ENCODE measurements around the gene RNF128.

The RNF128 gene, protein sequence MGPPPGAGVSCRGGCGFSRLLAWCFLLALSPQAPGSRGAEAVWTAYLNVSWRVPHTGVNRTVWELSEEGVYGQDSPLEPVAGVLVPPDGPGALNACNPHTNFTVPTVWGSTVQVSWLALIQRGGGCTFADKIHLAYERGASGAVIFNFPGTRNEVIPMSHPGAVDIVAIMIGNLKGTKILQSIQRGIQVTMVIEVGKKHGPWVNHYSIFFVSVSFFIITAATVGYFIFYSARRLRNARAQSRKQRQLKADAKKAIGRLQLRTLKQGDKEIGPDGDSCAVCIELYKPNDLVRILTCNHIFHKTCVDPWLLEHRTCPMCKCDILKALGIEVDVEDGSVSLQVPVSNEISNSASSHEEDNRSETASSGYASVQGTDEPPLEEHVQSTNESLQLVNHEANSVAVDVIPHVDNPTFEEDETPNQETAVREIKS

DNA sequence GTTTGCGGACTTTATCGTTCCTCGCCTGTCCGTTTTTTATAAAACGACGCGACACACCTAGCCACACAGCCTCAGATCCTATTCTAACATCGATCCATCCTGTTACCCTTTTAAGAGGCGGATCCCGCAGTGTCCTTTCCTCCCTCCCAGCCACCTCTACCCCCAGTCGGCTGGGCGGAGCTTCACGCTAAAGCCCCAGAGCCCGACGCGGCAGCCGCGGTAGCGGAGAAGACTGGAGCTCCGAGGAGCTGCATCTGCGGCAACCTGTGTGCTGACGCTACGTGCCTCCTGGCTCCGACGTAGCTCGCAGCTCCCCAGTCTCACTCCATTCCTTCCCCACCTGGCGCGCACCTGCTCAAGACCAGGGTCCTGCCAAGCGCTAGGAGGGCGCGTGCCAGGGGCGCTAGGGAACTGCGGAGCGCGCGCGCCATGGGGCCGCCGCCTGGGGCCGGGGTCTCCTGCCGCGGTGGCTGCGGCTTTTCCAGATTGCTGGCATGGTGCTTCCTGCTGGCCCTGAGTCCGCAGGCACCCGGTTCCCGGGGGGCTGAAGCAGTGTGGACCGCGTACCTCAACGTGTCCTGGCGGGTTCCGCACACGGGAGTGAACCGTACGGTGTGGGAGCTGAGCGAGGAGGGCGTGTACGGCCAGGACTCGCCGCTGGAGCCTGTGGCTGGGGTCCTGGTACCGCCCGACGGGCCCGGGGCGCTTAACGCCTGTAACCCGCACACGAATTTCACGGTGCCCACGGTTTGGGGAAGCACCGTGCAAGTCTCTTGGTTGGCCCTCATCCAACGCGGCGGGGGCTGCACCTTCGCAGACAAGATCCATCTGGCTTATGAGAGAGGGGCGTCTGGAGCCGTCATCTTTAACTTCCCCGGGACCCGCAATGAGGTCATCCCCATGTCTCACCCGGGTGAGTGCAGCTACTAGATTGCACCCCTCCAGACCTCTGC lies at the start of gene RNF128:
TSS of gene RNF128 (plus strand) at position 217 of the 953 bp plus-strand sequence. CDS start at position 430, 213 bp downstream.
- no peak for DNase-seq

DNA sequence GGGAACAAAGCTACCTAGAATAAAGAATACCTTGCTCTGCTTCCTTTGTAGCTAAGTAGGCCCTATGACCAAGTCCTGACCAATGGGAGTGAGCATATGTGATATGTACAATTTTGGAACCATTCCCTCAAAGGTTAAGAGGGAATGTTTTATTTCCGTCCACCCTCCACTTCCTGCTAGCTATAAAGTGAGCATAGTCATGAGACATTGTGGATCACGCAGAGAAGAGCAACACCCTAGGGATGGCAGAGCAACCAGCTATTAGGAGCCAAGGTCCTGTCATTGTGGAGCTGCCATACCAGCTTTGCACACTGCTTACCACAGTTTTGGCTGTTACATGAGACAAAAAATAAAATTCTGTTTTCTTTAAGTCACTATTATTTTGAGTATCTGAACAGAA lies 45.8 kb upstream of the RNF128 start:
- no peak for DNase-seq

DNA sequence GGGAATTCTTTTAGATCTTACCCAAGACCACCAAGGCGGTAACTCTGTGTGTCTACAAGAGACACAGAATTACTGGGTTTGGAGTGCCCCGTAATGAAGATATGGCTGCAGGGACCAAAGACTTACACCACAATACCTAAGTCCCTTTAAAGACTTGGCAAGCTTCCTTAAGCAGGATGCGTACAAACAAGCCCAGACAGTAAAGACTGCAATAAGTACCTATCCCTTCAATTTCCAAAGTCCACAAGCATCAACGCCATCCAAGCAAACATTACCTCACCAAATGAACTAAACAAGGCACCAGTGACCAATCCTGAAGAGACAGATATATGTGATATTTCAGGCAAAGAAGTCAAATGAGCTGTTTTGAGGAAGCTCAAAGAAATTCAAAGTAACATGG lies 42.3 kb upstream of the RNF128 start:
- no peak for DNase-seq

DNA sequence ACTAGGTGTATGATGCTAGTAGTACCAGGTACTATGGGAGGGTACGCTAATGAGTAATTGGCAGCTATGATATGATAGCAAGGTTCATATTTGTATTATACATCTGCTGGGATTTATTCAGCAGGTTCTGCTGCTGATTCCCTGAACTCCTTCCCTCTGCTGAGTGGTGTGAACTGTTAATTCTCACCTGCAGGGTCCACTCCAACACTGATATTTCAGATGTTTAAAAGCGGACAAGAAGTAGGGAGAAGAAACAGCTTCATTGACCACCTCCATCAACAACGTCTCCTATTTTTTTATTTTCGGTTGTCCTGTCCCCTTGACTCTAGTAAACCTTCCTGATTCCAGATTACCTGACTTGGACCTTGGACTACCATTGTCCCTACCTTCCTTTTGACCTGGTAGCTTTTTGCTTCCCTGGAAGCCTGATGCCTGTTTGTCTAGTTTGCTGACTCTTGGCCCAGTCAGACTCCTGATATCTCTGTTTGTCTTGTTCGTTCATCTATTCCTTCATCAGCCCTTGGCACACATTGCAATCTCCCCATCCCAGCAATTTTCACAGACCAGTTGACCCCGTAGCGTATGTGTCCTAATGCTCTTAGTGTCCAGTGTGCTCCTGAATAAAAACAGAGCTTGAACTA lies 34.0 kb upstream of the RNF128 start:
- no peak for DNase-seq

DNA sequence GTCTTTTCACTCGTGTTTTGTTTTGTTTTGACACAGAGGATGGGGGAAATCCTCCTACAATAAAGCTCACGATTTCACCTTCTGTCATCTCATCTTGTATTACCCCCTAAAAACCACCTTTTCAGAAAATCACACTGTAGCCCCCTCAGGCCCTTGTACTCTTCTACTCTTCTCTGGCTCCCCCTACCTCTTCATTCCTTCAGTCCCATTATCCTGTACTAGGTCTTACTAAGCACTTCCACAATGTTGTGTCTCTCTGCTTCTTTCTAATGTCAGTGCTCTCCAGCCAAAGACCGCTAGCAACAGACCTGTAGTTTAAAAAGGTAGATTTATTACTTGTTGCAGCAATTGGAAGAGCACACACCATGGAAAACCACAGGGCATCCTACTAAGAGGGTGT lies 30.0 kb upstream of the RNF128 start:
- DNase-seq = no peak

DNA sequence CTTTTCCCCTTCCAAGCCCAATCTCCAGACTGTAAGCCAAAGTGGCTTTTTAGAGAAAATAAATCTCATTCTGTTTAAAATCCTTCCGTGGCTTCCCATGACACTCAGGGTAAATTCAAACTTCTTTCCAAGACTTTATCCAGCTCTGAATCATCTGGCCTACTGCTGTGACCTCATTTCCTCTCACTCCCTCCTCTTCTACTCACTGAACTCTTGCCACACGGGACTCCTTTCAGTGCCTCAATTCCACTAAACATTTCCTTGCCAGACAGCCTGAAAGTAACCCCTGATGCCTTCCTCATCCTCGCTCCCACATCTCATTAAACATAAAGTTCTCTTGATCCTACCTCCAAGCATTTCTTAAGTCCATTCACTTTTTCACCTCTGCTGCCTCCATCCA lies 27.8 kb upstream of the RNF128 start:
- DNase-seq = no peak

DNA sequence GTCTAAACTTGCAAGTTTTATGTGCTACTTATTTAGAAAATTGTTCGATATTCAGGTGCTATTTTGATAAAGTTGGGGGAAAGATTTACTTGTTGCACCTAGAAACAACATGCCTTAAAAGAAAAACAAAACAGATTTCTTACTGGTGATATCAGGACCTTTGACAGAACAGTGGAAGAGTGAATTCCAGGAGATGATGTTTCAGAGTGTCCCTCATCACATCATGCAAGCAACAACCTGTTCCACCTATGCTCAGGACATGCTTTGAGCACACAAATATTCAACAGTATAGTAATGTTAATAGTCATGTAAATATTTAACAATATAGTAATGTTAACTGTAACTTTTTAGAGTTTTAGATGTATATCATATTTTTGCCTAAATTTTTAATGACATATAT lies 23.9 kb upstream of the RNF128 start:
- DNase-seq = no peak

DNA sequence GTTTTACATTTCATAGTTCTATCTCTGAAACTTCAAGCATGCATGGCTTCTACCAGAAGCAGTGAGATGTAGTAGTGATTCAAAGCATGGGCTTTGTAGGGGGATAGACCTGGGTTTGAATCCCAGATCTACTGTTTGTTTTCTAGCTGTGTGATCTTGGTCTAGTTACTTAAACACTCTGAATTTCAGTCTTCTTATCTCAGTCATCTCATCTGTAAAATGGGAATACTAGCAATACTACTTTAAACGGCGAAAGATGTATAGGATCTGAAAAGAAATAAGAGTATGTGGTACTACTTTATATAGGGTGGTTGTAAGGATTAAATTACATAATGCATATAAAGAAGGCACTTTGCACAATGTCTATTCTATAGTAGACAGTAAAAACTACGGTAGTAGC lies 20.0 kb upstream of the RNF128 start:
- DNase-seq = no peak

DNA sequence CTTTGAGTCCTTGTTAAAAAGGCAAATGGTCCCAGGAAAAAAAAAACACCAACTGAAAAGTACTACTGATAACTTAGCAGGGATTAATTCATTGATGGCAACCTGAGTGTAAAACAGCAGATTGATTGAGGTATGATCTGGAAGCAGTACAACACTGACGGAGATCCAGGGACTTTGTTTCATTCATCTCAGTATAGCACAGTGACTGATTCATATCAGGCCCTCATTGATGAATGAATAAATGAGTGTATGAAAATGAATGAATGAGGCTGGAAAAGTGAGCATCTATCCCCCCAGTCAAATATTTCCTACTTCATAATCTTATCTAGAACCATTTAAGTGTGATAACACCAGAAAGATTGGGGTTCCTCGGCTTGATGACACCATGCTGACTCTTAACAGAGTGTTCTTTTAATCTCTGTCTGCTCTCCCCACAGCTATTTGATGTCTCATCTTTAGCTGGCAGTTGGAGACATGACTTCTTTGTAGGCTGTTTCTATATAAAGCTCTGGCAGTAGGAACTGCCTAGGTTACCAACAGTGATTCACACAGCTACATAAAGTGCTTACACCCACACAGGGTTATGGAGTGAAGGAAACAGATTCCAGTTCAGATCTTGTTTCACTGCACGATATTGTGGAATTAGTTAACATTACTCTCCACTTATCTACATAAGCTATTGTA lies 18.6 kb upstream of the RNF128 start:
- DNase-seq = no peak

DNA sequence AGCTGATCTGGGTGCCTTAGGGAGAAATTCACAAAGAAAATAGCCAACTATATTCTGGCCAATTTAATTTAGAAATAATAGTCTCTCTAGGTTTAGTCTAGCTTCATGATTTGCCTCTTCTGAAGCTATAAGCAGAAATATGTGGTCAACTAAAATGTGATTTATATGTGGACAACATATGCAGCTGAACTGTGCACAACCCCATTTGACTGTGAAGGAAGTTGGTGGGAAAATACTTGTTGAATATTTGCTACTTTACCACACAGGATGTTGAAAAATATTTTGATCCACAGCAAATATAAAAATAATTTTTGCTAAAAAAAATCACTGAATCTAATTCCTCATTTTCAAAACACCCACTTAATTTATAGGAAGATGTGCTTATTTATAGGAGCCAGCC lies 15.7 kb upstream of the RNF128 start:
- DNase-seq = no peak

DNA sequence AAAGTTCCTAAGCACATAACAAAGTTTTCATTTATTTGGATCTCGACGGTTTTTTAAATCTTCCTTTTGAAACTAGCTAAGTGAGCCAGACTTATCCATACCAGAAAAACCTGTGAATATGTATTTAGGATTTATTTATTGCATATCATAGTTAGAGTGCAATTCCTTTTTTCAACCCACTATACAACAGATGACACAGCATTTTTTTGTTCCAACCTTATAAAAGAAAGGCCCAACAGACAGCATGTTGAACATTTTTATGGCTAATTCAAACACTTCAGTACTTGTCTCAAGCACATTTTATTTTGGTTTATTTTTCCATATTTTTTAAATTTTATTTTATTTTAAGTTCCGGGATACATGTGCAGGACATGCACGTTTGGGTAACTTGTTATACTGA lies 15.1 kb upstream of the RNF128 start:
- DNase-seq = no peak

DNA sequence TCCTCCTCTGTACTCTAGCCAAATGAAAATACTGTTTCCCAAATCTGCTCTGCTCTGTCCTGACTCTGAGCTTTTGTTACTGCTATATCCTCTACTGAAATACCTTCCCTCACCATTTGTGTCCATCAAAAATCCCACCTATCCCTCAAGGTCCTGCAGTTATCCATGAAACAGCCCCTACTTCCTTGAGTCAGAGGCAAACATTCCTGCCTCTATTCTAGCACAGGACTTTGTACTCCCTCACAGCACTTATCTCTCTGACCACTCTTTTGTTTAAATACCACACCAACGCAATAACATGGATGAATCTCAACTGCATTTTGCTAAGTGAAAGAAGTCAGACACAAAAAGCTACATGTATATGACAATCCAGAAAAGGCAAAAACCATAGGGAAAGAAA lies 10.5 kb upstream of the RNF128 start:
- no peak for DNase-seq

DNA sequence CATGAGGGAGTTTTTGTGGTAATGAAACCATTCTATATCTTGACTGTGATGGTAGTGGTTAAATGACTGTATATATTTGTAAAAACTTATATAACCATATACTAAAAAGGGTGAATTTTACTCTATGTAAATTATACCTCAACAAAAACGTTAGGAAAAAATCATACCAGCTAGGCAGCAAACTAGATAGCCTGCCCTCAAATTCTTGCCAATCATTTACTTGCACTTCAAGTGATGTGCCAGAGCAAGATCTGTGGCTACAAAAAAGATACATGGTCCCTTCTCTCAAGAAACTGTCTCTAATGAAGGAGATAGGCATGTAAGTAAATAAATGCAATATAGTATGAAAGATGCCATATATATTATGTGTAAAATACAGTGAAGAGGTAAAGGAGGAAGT lies 10.0 kb upstream of the RNF128 start:
- DNase-seq = no peak

DNA sequence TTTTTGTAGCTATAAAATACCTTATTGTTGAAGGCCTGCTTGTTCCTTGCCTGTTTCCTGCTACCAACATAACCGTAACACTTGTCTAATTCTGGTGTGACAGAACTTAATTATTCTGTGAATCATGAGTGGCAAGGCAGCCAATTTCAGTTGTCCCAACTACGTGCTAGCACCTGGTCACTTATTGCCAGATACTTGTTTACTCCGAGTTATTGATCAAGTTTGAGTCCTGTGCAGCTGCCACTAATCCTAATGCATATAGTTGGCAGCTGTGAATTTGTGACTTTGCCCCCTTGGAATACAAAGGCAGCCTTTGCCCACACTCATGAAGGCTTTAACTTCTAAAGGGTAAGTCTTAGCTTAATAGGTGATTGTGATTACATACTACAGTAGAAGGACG lies 7.8 kb upstream of the RNF128 start:
- DNase-seq = no peak

DNA sequence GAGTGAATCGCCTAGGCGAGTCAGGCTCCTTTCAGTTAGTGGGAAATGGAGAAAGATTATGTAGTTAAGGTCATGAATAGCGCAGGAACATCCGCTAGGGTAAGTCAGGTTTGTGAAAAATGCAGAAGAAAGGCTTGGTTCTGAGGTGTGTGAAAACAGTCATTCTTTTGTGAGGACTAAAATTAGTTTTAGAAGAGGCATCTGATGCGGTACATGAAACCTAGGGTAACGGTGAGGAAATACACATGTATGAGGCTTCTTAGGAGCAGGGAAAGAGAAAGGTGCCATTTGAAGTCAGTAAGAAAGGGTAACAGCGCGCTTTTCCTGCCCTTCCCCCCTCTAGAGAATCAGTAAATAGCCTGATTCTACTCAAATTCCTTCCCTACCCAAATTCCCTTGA lies 570 bp upstream of the RNF128 start:
- no peak for DNase-seq

DNA sequence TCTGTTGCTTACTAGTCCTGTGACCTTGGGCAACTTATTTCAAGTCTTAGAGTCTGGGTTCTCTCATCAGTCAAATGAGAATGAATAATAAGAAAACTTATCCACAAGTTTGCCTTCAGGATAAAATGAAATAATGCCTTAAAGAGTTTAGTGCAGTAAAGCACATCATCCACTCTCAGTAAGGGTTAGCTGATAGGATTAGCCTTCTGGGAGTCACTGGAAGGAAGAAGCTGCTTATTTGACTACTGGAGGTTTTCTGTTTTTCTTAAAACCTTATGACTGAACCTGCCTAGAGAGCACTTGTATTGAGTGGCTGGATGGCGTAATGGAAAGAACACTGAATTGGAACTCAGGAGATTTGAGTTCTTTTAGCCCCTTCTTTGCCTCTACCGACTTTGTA lies 1.8 kb downstream of the RNF128 start:
- DNase-seq = no peak

DNA sequence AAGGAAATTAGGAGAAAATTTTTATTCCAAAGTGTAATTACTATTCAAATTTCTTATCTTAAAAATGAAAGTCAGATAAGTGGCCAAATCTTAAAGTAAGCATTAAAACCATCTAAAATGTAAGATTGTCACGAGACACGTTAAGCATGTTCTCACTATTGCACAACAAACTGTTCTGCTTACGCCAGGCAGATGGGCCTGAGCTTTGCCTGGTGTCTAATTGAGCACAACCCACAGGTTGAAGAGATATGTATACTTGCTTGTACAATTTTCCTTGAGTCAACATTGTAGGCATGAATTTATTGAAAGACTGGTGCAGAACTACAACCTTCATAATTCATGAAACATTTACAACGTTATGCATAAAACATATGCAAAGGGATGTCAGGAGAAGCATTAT lies 3.9 kb downstream of the RNF128 start:
- DNase-seq = no peak

DNA sequence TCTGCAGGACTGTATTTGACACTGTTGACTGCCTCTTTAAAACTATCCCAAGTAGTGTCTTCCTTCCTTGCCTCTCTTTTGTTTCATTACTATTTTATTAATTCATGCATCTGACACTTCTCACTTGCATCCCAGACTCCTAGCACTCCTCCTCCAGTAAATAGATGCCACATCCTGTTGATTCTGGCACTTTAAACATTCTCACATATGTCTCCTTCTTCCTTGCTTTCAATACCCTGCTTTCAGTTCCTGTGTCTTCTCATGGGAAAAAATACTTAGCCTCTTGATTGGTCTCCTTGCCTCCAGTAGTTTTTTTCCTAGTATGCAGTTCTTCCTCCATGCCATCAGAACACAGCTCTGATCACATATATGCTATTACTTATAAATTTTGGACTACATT lies 5.1 kb downstream of the RNF128 start:
- DNase-seq = no peak

DNA sequence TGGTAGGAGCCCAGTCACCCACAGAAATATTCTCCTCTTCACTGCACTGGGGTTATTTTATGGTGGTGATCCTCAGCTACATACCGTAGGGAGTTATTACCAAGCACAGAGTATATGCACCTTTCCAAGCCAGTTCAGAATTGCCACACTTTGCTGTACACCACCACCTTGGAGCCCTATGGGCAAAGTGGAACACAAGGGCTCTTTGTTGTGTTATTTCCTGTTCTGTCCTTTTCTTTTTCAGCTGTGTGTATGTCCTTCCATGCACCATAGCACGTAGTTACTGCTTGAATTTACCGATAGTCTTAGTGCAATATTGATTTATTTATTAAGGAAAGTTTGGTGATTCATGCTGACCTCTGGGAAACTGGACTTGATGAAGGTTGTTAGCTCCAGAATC lies 8.3 kb downstream of the RNF128 start:
- no peak for DNase-seq

DNA sequence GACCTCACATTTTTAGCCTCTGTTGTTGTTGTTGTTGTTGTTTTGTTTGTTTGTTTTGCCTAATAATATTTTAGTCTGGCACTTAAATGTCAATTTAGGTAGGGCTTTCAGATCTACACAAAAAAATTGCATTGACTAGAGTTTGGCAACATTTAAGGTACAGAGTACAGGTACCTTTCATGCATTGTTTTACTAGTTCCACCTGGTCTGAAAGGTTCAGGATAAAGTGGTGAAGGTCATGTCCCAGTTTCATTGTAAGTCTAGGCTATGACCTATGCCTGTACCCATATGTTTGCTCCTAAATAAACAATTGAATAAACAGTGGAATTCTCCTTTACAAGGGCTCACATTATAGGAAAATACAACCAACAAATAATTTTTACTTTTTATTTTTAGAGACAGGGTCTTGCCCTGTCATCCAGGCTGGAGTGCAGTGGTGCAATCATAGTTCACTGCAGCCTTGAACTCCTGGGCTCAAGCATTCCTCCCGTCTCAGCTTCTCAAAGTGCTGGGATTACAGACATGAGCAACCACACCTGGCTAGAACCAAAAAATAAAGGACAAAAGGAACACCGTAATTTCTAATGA lies 13.8 kb downstream of the RNF128 start:
- DNase-seq = no peak

DNA sequence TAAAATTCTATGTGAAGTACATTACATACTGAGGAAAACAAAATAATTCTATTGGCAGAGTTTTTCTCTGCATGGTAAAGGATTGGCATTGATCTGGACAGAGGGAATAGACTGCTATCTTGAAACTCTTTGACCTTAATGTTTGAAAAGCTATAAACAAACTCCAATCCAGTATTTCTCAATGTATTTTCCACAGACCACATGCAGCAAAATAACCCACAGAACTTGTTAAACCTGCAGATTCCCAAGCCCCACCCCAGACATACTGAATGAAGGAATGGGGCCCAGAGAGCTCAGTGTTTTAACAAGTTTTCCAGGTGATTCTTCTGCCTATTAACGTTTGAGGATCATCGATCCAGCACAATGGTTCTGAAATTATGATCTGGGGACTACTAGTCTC lies 15.7 kb downstream of the RNF128 start:
- no peak for DNase-seq

DNA sequence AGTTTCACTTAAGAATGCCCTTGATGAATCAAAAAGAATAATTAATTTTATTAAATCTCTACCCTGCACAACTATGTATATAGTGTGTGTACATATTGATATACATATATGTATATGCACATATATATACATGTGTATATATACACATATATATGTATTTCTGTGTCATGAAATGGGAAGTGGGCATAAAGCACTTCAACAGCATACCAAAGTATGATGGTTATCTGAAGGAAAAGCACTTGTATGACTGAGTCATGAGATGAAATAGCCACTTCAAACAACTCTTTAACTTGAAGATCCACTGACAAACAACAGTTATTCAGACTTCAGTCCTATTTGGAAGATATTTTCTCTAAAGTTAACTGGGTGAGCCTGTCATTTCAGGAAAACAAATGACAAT lies 16.3 kb downstream of the RNF128 start:
- DNase-seq = no peak

DNA sequence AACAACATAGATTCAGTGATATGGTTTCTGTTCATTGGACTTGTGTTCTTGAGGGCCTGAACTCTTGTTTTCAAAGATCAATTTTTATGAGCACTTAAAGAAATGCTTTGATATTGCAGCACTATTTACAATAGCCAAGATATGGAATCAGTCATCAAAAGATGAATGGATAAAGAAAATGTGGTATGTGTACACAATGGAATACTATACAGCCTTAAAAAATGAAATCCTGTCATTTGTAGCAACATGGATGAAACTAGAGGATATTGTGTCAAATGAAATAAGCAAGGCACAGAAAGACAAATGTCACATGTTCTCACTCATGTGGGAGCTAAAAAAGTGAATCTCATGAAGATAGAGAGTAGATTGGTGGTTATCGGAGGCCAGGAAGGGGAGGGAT lies 21.9 kb downstream of the RNF128 start:
- no peak for DNase-seq
